Measurements from ENCODE around the gene OR2T3. TPM values are rescaled to one million over a fixed set of nuclear protein-coding genes. Genes with fewer than 3 reads are reported as not detected.

OR2T3 gene
- total and polyA plus RNA-seq, 2 donors (not counting 1 experiment from before 2014, with no cell fraction given) = not detected

Other genes with a start within 250 kb of the OR2T3 start
- gene OR2M4, start 241.9 kb upstream of the OR2T3 start, total RNA-seq = under 0.01 TPM in 1 of 2 replicates, not detected in the other
- 0.05 TPM in 1 of 2 replicates, not detected in the other for gene OR2M4, start 241.9 kb upstream of the OR2T3 start, polyA plus RNA-seq
- not detected in 2 replicates for gene OR2T33, start 195.4 kb upstream of the OR2T3 start, total RNA-seq
- gene OR2T33, start 195.4 kb upstream of the OR2T3 start, polyA plus RNA-seq = not detected in 2 replicates
- gene OR2T12, start 169.9 kb upstream of the OR2T3 start, total RNA-seq = not detected in 2 replicates
- not detected in 2 replicates for gene OR2T12, start 169.9 kb upstream of the OR2T3 start, polyA plus RNA-seq
- not detected in 2 replicates for gene OR2M7, start 148.8 kb upstream of the OR2T3 start, total RNA-seq
- gene OR2M7, start 148.8 kb upstream of the OR2T3 start, polyA plus RNA-seq = not detected in 2 replicates
- not detected in 2 replicates for gene OR14C36, start 124.6 kb upstream of the OR2T3 start, total RNA-seq
- not detected in 2 replicates for gene OR14C36, start 124.6 kb upstream of the OR2T3 start, polyA plus RNA-seq
- gene OR2T4, start 111.7 kb upstream of the OR2T3 start, total RNA-seq = not detected in 2 replicates
- gene OR2T4, start 111.7 kb upstream of the OR2T3 start, polyA plus RNA-seq = not detected in 2 replicates
- not detected in 2 replicates for gene OR2T6, start 97.6 kb upstream of the OR2T3 start, total RNA-seq
- not detected in 2 replicates for gene OR2T6, start 97.6 kb upstream of the OR2T3 start, polyA plus RNA-seq
- not detected in 2 replicates for gene OR2T1, start 70.3 kb upstream of the OR2T3 start, total RNA-seq
- gene OR2T1, start 70.3 kb upstream of the OR2T3 start, polyA plus RNA-seq = not detected in 2 replicates
- not detected in 2 replicates for gene OR2T2, start 27.7 kb upstream of the OR2T3 start, total RNA-seq
- not detected in 2 replicates for gene OR2T2, start 27.7 kb upstream of the OR2T3 start, polyA plus RNA-seq
- not detected in 2 replicates for gene OR2T5, start 15.2 kb downstream of the OR2T3 start, total RNA-seq
- gene OR2T5, start 15.2 kb downstream of the OR2T3 start, polyA plus RNA-seq = not detected in 2 replicates
- not detected in 2 replicates for gene OR2G6, start 34.7 kb downstream of the OR2T3 start, total RNA-seq
- not detected in 2 replicates for gene OR2G6, start 34.7 kb downstream of the OR2T3 start, polyA plus RNA-seq
- gene OR2T29, start 89.4 kb downstream of the OR2T3 start, total RNA-seq = not detected in 2 replicates
- gene OR2T29, start 89.4 kb downstream of the OR2T3 start, polyA plus RNA-seq = not detected in 2 replicates
- gene OR2T34, start 101.4 kb downstream of the OR2T3 start, total RNA-seq = not detected in 2 replicates
- gene OR2T34, start 101.4 kb downstream of the OR2T3 start, polyA plus RNA-seq = not detected in 2 replicates
- gene OR2T10, start 124.3 kb downstream of the OR2T3 start, total RNA-seq = not detected in 2 replicates
- gene OR2T10, start 124.3 kb downstream of the OR2T3 start, polyA plus RNA-seq = not detected in 2 replicates
- not detected in 2 replicates for gene OR2T11, start 161.7 kb downstream of the OR2T3 start, total RNA-seq
- gene OR2T11, start 161.7 kb downstream of the OR2T3 start, polyA plus RNA-seq = not detected in 2 replicates
- gene OR2T35, start 171.9 kb downstream of the OR2T3 start, total RNA-seq = not detected in 2 replicates
- 0.03 TPM in 1 of 2 replicates, not detected in the other for gene OR2T35, start 171.9 kb downstream of the OR2T3 start, polyA plus RNA-seq
- not detected in 2 replicates for gene OR2T27, start 182.2 kb downstream of the OR2T3 start, total RNA-seq
- not detected in 2 replicates for gene OR2T27, start 182.2 kb downstream of the OR2T3 start, polyA plus RNA-seq
- gene OR14I1, start 229.4 kb downstream of the OR2T3 start, total RNA-seq = not detected in 2 replicates
- not detected in 2 replicates for gene OR14I1, start 229.4 kb downstream of the OR2T3 start, polyA plus RNA-seq